Activated T-helper 2 cell treated with anti-CD3 and anti-CD28 coated beads, Interferon-gamma antibody, Interleukin-2, Interleukin-4, amounts not matched to agents 10 μg/mL and 5 μg/mL and 100 μg/mL, durations not matched to agents 14 hours and 24 hours and 36 hours (primary cell): ENCODE data around the gene ASPG. TPM values are rescaled to one million over a fixed set of nuclear protein-coding genes. Genes with fewer than 3 reads are reported as not detected.

Source experiments
- DNase-seq: peaks from one replicate; pipeline ENCODE4 v3.0.0; 2021; ENCODE audit warnings: low spot score
- H3K27ac Mint-ChIP-seq: one replicate; pipeline ENCODE4 v1.8.0; 2021; ENCODE audit warnings: mixed read lengths
- H3K27me3 Mint-ChIP-seq: one replicate; pipeline ENCODE4 v1.8.0; 2021; ENCODE audit warnings: low read depth, mixed read lengths
- H3K36me3 Mint-ChIP-seq: one replicate; pipeline ENCODE4 v1.8.0; 2021; ENCODE audit warnings: low read depth, mixed read lengths
- H3K4me1 Mint-ChIP-seq: one replicate; pipeline ENCODE4 v1.8.0; 2021; ENCODE audit warnings: low read depth, mixed read lengths
- H3K4me3 Mint-ChIP-seq: one replicate; pipeline ENCODE4 v1.8.0; 2021; ENCODE audit warnings: low read depth, mild to moderate bottlenecking, moderate library complexity, mixed read lengths
- H3K9me3 Mint-ChIP-seq: one replicate; pipeline ENCODE4 v1.8.0; 2021; ENCODE audit warnings: mixed read lengths
- intact Hi-C: fragments of 100-400 bp; cut with micrococcal nuclease; formaldehyde crosslinking; loops from one replicate; pipeline ENCODE4 v1.15.1; 2023
- total RNA-seq: library from RNA; stranded (reverse); gene quantifications from 2 replicates; pipeline ENCODE4 v1.2.3, GENCODE V29; 2022

Gene ASPG
- total RNA-seq, 1 donor from 2014 or later = not detected

DNA sequence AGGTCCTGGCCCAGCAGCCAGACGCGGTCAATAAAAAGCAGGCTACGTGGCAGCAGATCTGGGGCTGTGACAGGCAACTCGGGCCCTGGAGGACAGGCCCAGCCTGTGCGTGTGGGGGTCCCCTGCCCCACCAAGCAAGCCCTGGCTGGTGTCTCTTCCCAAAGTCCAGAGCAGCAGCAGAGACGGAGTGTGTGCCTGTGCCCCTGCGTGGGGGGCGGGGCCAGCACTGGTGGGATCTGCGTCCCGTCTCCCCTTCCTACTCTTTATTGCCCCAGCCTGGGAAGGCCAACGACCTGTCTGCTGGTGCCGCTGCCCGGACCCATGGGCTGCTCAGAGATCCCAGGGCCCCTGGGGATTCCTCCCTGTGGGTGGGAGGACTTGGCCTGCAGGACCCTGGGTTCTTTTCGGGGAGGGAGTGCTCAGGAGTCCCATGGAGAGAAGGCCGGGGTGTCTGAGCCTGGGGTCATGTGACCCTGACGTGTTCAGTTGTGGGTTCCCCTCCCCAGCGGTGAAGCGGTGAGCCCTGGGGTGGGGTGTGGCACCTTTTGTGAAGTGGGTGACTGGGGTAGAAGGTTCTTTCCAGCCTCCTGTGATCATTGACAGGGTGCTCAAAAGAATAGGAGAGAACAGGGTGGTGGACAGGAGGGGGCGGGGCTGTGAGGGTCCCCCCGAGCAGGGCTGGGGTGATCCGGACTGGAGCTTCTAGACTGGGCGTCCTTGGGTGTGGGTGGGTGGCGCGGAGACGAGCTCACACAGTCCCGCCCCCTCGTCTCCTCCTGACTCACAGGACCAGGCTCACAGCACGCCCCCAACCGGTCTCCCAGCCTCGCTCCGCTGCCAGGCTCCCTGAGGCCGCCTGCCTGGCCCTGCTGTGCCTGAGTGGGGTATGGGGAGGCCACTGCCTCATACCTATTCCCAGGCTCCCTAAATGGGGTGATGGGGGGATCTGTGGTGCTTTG, 22.4 kb downstream of the ASPG start:
- no peaks in the 10 kb centered on the region for H3K9me3 Mint-ChIP-seq
- no peak overlapping the region for H3K4me3 Mint-ChIP-seq
- H3K27ac Mint-ChIP-seq = no peak overlapping the region
- DNase-seq = no peak
- intact Hi-C loops = no loop called here
- no peaks in the 10 kb centered on the region for H3K27me3 Mint-ChIP-seq
- no peaks in the 10 kb centered on the region for H3K4me1 Mint-ChIP-seq
- H3K36me3 Mint-ChIP-seq = no peaks in the 10 kb centered on the region

GRCh38 chr14:104108570-104109541, 23.4 kb downstream of the ASPG start:
- no peak overlapping the region for H3K4me3 Mint-ChIP-seq
- no peaks in the 10 kb centered on the region for H3K27me3 Mint-ChIP-seq
- no peak overlapping the region for H3K27ac Mint-ChIP-seq
- no peaks in the 10 kb centered on the region for H3K36me3 Mint-ChIP-seq
- DNase-seq = no peak
- intact Hi-C loops = no loop called here
- no peaks in the 10 kb centered on the region for H3K4me1 Mint-ChIP-seq
- H3K9me3 Mint-ChIP-seq = no peaks in the 10 kb centered on the region

DNA sequence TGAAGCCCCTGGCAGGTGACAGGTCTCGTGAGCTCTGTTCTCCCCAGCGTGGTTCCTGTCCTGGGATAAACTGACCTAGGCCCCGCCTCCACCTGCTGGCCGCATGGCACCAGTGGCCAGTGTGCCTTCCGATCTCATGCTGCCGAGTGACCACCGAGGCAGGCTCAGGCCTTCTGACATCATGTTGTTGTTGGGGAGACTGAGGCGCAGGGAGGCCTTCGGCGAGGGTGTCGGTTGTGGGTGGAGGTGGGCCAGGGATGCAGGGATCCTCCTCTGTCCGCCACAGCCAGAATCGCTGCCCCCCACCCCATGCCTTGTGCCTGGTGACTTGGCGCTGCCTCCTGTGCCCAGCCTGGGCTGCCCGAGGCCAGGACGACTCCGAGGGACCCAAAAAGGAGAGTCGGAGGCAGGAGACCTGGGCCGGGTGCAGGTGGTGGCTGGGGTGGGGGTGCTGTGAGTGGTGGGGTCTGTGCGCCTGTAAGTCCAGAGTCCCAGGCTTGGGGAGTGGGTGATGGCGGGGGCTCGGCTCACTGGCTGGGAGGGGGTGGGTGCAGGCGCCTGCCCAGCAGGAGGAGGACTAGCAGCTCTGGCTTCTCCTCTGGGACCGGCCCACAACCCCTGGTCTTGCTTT, 24.3 kb downstream of the ASPG start:
- Mint-ChIP-seq H3K36me3 (no peaks in the 10 kb centered on the region), H3K27me3 (no peaks in the 10 kb centered on the region), H3K4me1 (no peaks in the 10 kb centered on the region), H3K4me3 (no peak overlapping the region), H3K9me3 (no peaks in the 10 kb centered on the region), H3K27ac (no peak overlapping the region)
- intact Hi-C loops = no loop called here
- DNase-seq = no peak

GRCh38 chr14:104110491-104111209, 25.1 kb downstream of the ASPG start:
- no peak for DNase-seq
- Mint-ChIP-seq H3K36me3 (no peaks in the 10 kb centered on the region), H3K4me3 (no peak overlapping the region), H3K4me1 (no peaks in the 10 kb centered on the region), H3K27ac (no peak overlapping the region), H3K9me3 (no peaks in the 10 kb centered on the region), H3K27me3 (peaks cover 6% of the 10 kb centered on the region)
- intact Hi-C loops = no loop called here

GRCh38 chr14:104111301-104112112, 26.0 kb downstream of the ASPG start:
- intact Hi-C loops = no loop called here
- DNase-seq = no peak

DNA sequence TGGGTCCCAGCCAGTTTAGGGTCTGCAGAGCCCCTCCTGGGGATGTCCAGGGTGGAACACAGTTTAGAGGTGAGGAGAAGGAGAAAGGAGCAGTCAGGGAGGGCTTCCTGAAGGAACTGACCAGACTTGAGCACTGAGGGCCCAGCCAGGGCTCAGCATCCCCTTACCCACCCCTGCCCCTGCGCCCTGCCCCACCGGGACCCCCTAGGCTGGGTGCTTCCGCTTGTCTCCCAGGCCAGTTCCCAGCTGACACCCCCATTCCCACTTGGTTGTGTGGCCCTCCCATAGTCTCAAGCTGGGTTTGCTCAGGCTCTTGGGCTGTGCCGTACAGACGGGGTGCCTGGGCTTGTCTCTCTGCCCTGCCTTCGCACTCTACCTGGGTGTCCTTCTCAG, 26.6 kb downstream of the ASPG start:
- DNase-seq = no peak
- no peak overlapping the region for H3K4me3 Mint-ChIP-seq
- H3K9me3 Mint-ChIP-seq = no peaks in the 10 kb centered on the region
- no peaks in the 10 kb centered on the region for H3K4me1 Mint-ChIP-seq
- H3K27me3 Mint-ChIP-seq = peaks cover 10% of the 10 kb centered on the region
- H3K36me3 Mint-ChIP-seq = no peaks in the 10 kb centered on the region
- no peak overlapping the region for H3K27ac Mint-ChIP-seq
- intact Hi-C loops = no loop called here

More at GRCh38 chr14:104111301-104112112, 26.0 kb downstream of the ASPG start:
- Mint-ChIP-seq H3K4me3 (no peak overlapping the region), H3K4me1 (no peaks in the 10 kb centered on the region), H3K9me3 (no peaks in the 10 kb centered on the region), H3K27ac (no peak overlapping the region), H3K36me3 (no peaks in the 10 kb centered on the region), H3K27me3 (peaks cover 10% of the 10 kb centered on the region)

GRCh38 chr14:104112609-104113571, 27.4 kb downstream of the ASPG start:
- DNase-seq = no peak
- Mint-ChIP-seq H3K9me3 (no peaks in the 10 kb centered on the region), H3K4me1 (no peaks in the 10 kb centered on the region), H3K36me3 (no peaks in the 10 kb centered on the region), H3K27me3 (peaks cover 10% of the 10 kb centered on the region), H3K27ac (no peak overlapping the region), H3K4me3 (no peak overlapping the region)
- intact Hi-C loops = no loop called here

- intact Hi-C loops = no loop called here
- peaks cover 14% of the 10 kb centered on the region for H3K27me3 Mint-ChIP-seq
- no peaks in the 10 kb centered on the region for H3K9me3 Mint-ChIP-seq
- no peak overlapping the region for H3K4me3 Mint-ChIP-seq
- H3K36me3 Mint-ChIP-seq = no peaks in the 10 kb centered on the region
- DNase-seq = no peak
- no peaks in the 10 kb centered on the region for H3K4me1 Mint-ChIP-seq
- no peak overlapping the region for H3K27ac Mint-ChIP-seq
These were observed 28.3 kb downstream of the ASPG start for GRCh38 chr14:104113631-104114420.

- intact Hi-C loops = no loop called here
- Mint-ChIP-seq H3K27me3 (peaks cover 16% of the 10 kb centered on the region), H3K27ac (no peak overlapping the region), H3K4me3 (no peak overlapping the region), H3K4me1 (no peaks in the 10 kb centered on the region), H3K9me3 (no peaks in the 10 kb centered on the region), H3K36me3 (no peaks in the 10 kb centered on the region)
- no peak for DNase-seq
These were observed 29.1 kb downstream of the ASPG start for GRCh38 chr14:104114421-104115130.

DNA sequence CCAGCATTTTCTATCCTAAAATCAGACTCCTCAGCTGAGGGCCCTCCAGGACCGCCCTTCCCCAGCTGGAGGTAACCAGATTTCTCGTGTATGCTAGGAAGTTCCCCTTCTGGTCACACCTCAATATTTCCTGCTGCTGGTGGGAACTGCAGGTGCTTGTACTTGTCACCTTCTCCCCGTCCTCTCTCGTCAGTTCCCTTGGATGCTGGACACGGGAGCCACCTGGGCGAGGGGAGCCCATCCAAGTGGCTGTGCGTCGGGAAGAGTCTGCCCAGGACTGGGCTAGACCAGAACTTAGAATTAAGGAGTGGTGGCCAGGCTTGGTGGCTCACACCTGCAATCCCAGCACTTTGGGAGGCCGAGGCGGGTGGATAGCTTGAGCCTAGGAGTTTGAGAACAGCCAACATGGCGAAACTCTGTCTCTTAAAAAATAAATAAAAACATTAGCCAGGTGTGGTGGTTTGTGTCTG, 29.7 kb downstream of the ASPG start:
- no peak overlapping the region for H3K4me3 Mint-ChIP-seq
- no peaks in the 10 kb centered on the region for H3K36me3 Mint-ChIP-seq
- H3K4me1 Mint-ChIP-seq = no peaks in the 10 kb centered on the region
- intact Hi-C loops = no loop called here
- peaks cover 16% of the 10 kb centered on the region for H3K27me3 Mint-ChIP-seq
- no peaks in the 10 kb centered on the region for H3K9me3 Mint-ChIP-seq
- H3K27ac Mint-ChIP-seq = no peak overlapping the region
- no peak for DNase-seq
